AG09309 (cell line): Measurements from ENCODE around the gene CEACAM6.

ENCODE experiments used
- DNase-seq: peaks from one replicate; pipeline ENCODE4 v3.0.0-alpha.2; 2010; ENCODE audit warnings: low read depth
- H3K4me3 ChIP-seq: 2 replicates; pipeline ENCODE4 v1.5.1; 2011; ENCODE audit warnings: mild to moderate bottlenecking, low read depth, low read length, moderate library complexity; ENCODE audit not compliant: control insufficient read depth
- CTCF ChIP-seq: IDR thresholded peaks from 2 replicates; pipeline ENCODE4 v1.5.1; 2011; ENCODE audit warnings: mild to moderate bottlenecking, low read depth, low read length, inconsistent platforms; ENCODE audit not compliant: insufficient read depth, control insufficient read depth; ENCODE audit errors: missing control alignments

CEACAM6 gene

GRCh38 chr19:41734585-41734984 is 20.7 kb upstream of the CEACAM6 start:
- H3K4me3 ChIP-seq: no peak overlapping the region
- no peak for TF ChIP-seq CTCF
- DNase-seq: no peak

- no peak for TF ChIP-seq CTCF
These were observed 20.2 kb upstream of the CEACAM6 start for GRCh38 chr19:41735071-41735600.

GRCh38 chr19:41739361-41739760 is 16.0 kb upstream of the CEACAM6 start:
- H3K4me3 ChIP-seq: no peak overlapping the region
- no peak for TF ChIP-seq CTCF
- no peak for DNase-seq

More at GRCh38 chr19:41735071-41735600, 20.2 kb upstream of the CEACAM6 start:
- no peak overlapping the region for H3K4me3 ChIP-seq
- no peak for DNase-seq

GRCh38 chr19:41740415-41741243 is 14.7 kb upstream of the CEACAM6 start:
- no peak for DNase-seq
- no peak overlapping the region for H3K4me3 ChIP-seq
- no peak for TF ChIP-seq CTCF

GRCh38 chr19:41741244-41741554 is 14.1 kb upstream of the CEACAM6 start:
- DNase-seq: no peak
- H3K4me3 ChIP-seq: no peak overlapping the region
- no peak for TF ChIP-seq CTCF

GRCh38 chr19:41744850-41745249 is 10.5 kb upstream of the CEACAM6 start:
- no peak overlapping the region for H3K4me3 ChIP-seq
- DNase-seq: no peak
- TF ChIP-seq CTCF: no peak
